ENCODE data around the gene DNAJB2. TPM values are rescaled to one million over a fixed set of nuclear protein-coding genes. Genes with fewer than 3 reads are reported as not detected.

The DNAJB2 gene
- total RNA-seq, 1 donor from 2014 or later: 77.5 TPM

- TF ChIP-seq, protein P1, sequence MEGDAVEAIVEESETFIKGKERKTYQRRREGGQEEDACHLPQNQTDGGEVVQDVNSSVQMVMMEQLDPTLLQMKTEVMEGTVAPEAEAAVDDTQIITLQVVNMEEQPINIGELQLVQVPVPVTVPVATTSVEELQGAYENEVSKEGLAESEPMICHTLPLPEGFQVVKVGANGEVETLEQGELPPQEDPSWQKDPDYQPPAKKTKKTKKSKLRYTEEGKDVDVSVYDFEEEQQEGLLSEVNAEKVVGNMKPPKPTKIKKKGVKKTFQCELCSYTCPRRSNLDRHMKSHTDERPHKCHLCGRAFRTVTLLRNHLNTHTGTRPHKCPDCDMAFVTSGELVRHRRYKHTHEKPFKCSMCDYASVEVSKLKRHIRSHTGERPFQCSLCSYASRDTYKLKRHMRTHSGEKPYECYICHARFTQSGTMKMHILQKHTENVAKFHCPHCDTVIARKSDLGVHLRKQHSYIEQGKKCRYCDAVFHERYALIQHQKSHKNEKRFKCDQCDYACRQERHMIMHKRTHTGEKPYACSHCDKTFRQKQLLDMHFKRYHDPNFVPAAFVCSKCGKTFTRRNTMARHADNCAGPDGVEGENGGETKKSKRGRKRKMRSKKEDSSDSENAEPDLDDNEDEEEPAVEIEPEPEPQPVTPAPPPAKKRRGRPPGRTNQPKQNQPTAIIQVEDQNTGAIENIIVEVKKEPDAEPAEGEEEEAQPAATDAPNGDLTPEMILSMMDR (IDR thresholded peaks at IDR 0.05; ENCODE audit: borderline replicate concordance): no peak
- DNase-seq: no peak
- no peak overlapping the region for H3K4me3 ChIP-seq
- H3K36me3 ChIP-seq: no peaks in the 10 kb centered on the region
- peaks cover 97% of the 10 kb centered on the region for H3K27me3 ChIP-seq (ENCODE audit: low read depth)
- intact Hi-C loops (cut with micrococcal nuclease): no loop called here
- H3K9me3 ChIP-seq (replicated peaks): no peaks in the 10 kb centered on the region
- no peaks in the 10 kb centered on the region for H3K4me1 ChIP-seq
- H3K27ac ChIP-seq (replicated peaks): no peak overlapping the region
Observed at GRCh38 chr2:219323434-219323833, 44.3 kb downstream of the DNAJB2 start.

- H3K9me3 ChIP-seq (replicated peaks): no peaks in the 10 kb centered on the region
- intact Hi-C loops (cut with micrococcal nuclease): no loop called here
- no peak for DNase-seq
- no peaks in the 10 kb centered on the region for H3K4me1 ChIP-seq
- TF ChIP-seq, protein P1 (IDR thresholded peaks at IDR 0.05; ENCODE audit: borderline replicate concordance): no peak
- peaks cover 97% of the 10 kb centered on the region for H3K27me3 ChIP-seq (ENCODE audit: low read depth)
- no peak overlapping the region for H3K4me3 ChIP-seq
- H3K36me3 ChIP-seq: no peaks in the 10 kb centered on the region
- H3K27ac ChIP-seq (replicated peaks): no peak overlapping the region
Observed at GRCh38 chr2:219325136-219325535, 46.0 kb downstream of the DNAJB2 start.

- H3K9me3 ChIP-seq (replicated peaks): no peaks in the 10 kb centered on the region
- no peaks in the 10 kb centered on the region for H3K36me3 ChIP-seq
- no peak for DNase-seq
- no peak overlapping the region for H3K4me3 ChIP-seq
- intact Hi-C loops (cut with micrococcal nuclease): no loop called here
- H3K27me3 ChIP-seq (ENCODE audit: low read depth): peaks cover 97% of the 10 kb centered on the region
- no peak overlapping the region for H3K27ac ChIP-seq (replicated peaks)
- H3K4me1 ChIP-seq: no peaks in the 10 kb centered on the region
- TF ChIP-seq, protein P1 (IDR thresholded peaks at IDR 0.05; ENCODE audit: borderline replicate concordance): no peak
Observed at GRCh38 chr2:219325657-219326315, 46.6 kb downstream of the DNAJB2 start.

- intact Hi-C loops (cut with micrococcal nuclease): no loop called here
- Histone ChIP-seq H3K27me3 (ENCODE audit: low read depth) (peaks cover 100% of the 10 kb centered on the region), H3K36me3 (no peaks in the 10 kb centered on the region), H3K9me3 (replicated peaks) (no peaks in the 10 kb centered on the region), H3K4me1 (no peaks in the 10 kb centered on the region), H3K4me3 (no peak overlapping the region), H3K27ac (replicated peaks) (no peak overlapping the region)
- no peak for DNase-seq
- TF ChIP-seq, protein P1 (IDR thresholded peaks at IDR 0.05; ENCODE audit: borderline replicate concordance): no peak
Observed at GRCh38 chr2:219327719-219328118, 48.6 kb downstream of the DNAJB2 start.

DNA sequence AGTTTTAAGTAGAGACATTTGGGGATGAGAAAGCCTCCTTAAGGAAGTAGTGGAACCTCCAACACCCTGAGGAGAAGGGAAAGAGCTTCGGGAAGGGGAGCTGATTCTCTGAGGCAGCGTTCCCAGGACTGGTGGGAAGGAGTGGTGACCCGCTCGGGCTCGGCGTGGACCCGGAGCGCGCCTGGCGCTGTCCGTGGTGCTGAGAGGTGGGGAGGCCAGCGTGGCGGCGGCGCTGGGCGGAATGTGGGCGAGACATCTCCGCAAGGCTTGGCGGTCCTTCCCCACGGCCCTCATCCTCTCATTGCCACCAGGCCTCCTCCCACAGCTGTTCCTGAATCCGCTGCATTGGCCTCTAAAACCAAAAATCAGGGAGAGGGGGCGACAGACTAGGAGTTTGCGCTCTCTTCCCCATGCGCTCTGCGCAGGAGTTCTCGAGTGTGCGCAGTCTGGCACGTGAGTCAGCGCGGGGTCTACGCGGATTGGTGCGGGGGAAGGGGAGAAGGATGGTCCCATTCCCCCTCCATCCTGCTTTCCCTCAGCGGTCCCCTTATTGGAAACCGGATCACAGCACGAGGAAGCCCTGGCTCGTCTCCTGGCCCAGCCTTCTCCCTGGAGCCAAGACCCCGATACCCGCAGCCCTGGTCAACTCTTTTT lies 52.5 kb downstream of the DNAJB2 start:
- TF ChIP-seq, protein P1 (IDR thresholded peaks at IDR 0.05; ENCODE audit: borderline replicate concordance): no peak
- H3K27me3 ChIP-seq (ENCODE audit: low read depth): peaks cover 100% of the 10 kb centered on the region
- peak; percentile 21 for DNase-seq
- H3K9me3 ChIP-seq (replicated peaks): peaks cover 9% of the 10 kb centered on the region
- H3K36me3 ChIP-seq: no peaks in the 10 kb centered on the region
- no peak overlapping the region for H3K4me3 ChIP-seq
- intact Hi-C loops (cut with micrococcal nuclease): no loop called here
- H3K27ac ChIP-seq (replicated peaks): no peak overlapping the region
- H3K4me1 ChIP-seq: no peaks in the 10 kb centered on the region
